ENCODE measurements around the gene GNG2. TPM values are rescaled to one million over a fixed set of nuclear protein-coding genes. Genes with fewer than 3 reads are reported as not detected.

GNG2 gene
- total RNA-seq, 2 experiments from 2014 or later = 131 to 132 TPM

- DNase-seq = no peak
- Mint-ChIP-seq H3K4me1 (peaks cover 30% of the 10 kb centered on the region), H3K4me3 (no peak overlapping the region), H3K9me3 (peaks cover 8% of the 10 kb centered on the region), H3K27ac (no peak overlapping the region), H3K36me3 (peaks cover 6% of the 10 kb centered on the region), H3K27me3 (peaks cover 19% of the 10 kb centered on the region)
Measured at GRCh38 chr14:52018252-52018651, 157.8 kb downstream of the GNG2 start.

GRCh38 chr14:52018970-52019369, 158.6 kb downstream of the GNG2 start:
- Mint-ChIP-seq H3K9me3 (peaks cover 9% of the 10 kb centered on the region), H3K4me3 (no peak overlapping the region), H3K36me3 (peaks cover 8% of the 10 kb centered on the region), H3K4me1 (peaks cover 30% of the 10 kb centered on the region), H3K27ac (no peak overlapping the region), H3K27me3 (peaks cover 19% of the 10 kb centered on the region)
- DNase-seq = no peak

Other genes with a start within 250 kb of the GNG2 start
- 1 to 10 TPM; 3.4 to 3.9 TPM for gene FRMD6, start 208.7 kb upstream of the GNG2 start, total RNA-seq
- gene RTRAF, start 128.9 kb downstream of the GNG2 start, total RNA-seq = 100 to 1,000 TPM; 235 to 243 TPM
- gene NID2, start 208.4 kb downstream of the GNG2 start, total RNA-seq = not detected